Urinary bladder (tissue), 4 donors: ENCODE data around the gene RNASE8. TPM values are rescaled to one million over a fixed set of nuclear protein-coding genes. Genes with fewer than 3 reads are reported as not detected.
"Not testable (repeated sequence)": the region's sequence is repeated elsewhere in the genome, so short reads cannot be mapped to it uniquely, and the experiment has no call there.

Experiments
- DNase-seq: peaks from one replicate; pipeline ENCODE4 v3.0.0-alpha.2; 2015; ENCODE audit errors: extremely low spot score
- H3K27ac ChIP-seq: one replicate; pipeline ENCODE4 v1.5.1; 2013; ENCODE audit warnings: low read depth, mild to moderate bottlenecking, moderate library complexity
- H3K36me3 ChIP-seq: one replicate; pipeline ENCODE4 v1.6.1; 2013; ENCODE audit warnings: mild to moderate bottlenecking, moderate library complexity; ENCODE audit not compliant: insufficient read depth
- H3K4me1 ChIP-seq: one replicate; pipeline ENCODE4 v1.6.1; 2013; ENCODE audit warnings: mild to moderate bottlenecking, moderate library complexity; ENCODE audit not compliant: insufficient read depth
- H3K4me3 ChIP-seq: one replicate; pipeline ENCODE4 v1.5.1; 2013; ENCODE audit warnings: low read depth, low read length
- WGBS: extraction: QIAGEN DNeasy Blood & Tissue Kit; methylation state at CpG from one replicate; pipeline ENCODE4 v1.1.7; 2013; 5-methylcytosine and 5-hydroxymethylcytosine counted together
- polyA plus RNA-seq: library from polyadenylated mRNA; stranded (reverse); fragments of 200-250 nt; gene quantifications from one replicate; pipeline ENCODE4 v1.2.3, GENCODE V29; 2013
- total RNA-seq: library from RNA; depleted of rRNA; stranded (reverse); fragments of >200 nt; gene quantifications from one replicate; pipeline ENCODE4 v1.2.3, GENCODE V29; 2014
- donor health status: healthy with polysubstance abuse.
- donor health status: healthy.

The RNASE8 gene, protein sequence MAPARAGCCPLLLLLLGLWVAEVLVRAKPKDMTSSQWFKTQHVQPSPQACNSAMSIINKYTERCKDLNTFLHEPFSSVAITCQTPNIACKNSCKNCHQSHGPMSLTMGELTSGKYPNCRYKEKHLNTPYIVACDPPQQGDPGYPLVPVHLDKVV
- not detected for total RNA-seq
- not detected for polyA plus RNA-seq

GRCh38 chr14:21057803-21058675 lies at the start of gene RNASE8:
Gene RNASE8 (plus strand): TSS chr14:21057822. CDS start chr14:21057893, 71 bp downstream.
- Histone ChIP-seq H3K36me3 (no peaks in the 10 kb centered on the region), H3K4me3 (no peak within 1 kb of the TSS), H3K4me1 (no peaks in the 10 kb centered on the region), H3K27ac (no peak within 1 kb of the TSS)
- DNase-seq, result no peak
- 69% methylated on average over 8 of the region's 8 CpGs for WGBS

DNA sequence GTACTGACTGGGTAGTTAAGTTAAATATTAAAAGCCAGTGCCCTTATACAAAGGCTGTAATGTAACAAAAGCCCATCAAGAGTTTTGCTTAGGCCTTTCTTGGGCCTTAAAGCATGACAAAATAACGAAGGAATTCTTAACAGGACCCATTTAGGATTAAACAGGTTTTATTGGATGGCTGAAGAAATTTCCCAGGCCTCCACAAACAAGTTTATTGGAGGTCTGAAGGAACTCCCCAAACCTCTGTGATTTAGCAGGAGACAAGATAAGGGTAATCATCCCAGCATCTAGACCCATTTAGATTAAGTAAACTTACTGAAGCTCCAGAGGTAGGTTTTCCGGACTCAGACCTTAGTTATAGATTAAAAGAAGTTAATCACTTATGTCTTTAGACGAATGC lies 47.9 kb upstream of the RNASE8 start:
- DNase-seq, result not testable (repeated sequence)
- 25% methylated on average over 3 of the region's 3 CpGs for WGBS

DNA sequence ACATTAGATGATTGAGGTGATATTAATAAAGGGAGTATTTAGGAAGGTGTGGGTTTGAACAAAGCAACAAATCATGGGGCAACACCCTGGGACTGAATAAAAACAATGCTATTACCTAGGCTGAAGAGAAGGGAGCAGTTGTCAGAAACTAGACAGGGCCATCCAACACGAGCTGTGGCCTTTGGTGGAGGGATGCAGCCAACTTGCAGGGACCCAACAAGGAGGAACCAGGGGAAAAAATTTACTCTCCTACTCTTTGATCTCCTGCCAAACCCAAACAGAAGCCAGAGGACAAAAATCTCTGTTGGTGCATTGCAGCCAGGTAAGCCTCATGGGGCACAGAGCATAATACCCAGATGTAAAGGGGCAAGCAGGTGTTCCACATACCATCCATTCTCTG lies 46.5 kb upstream of the RNASE8 start:
- Histone ChIP-seq H3K36me3 (no peaks in the 10 kb centered on the region), H3K4me3 (no peak overlapping the region), H3K4me1 (no peaks in the 10 kb centered on the region), H3K27ac (no peak overlapping the region)
- WGBS, result 80% methylated on average over 1 of the region's 1 CpG
- DNase-seq, result no peak

More for the DNA sequence above, 47.9 kb upstream of the RNASE8 start:
- H3K4me1 ChIP-seq, H3K4me3 ChIP-seq, H3K36me3 ChIP-seq, H3K27ac ChIP-seq: not testable (repeated sequence)

DNA sequence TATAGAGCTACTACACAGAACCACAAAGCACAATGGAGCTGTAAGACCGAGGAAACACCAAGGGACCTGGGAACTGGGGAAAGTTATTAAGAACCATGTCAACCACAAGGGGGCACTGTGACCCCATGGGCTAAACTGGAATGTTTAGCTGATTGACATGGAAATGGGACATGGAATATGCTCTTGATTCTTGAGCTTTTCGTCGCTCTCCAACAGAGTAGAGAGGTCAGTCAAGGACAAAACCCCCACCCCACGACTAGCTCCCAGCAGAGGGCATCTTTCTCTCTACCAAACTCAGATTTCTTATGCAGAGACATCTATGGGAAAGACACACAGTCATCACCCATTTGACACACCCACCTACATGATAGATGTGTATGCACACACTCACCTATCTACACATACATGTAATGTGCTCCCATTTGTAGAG lies 42.8 kb upstream of the RNASE8 start:
- 1% methylated on average over 4 of the region's 4 CpGs for WGBS
- Histone ChIP-seq H3K27ac (no peak overlapping the region), H3K4me1 (no peaks in the 10 kb centered on the region), H3K36me3 (peaks cover 3% of the 10 kb centered on the region), H3K4me3 (no peak overlapping the region)
- DNase-seq, result peak; percentile 84

GRCh38 chr14:21015312-21015711 lies 42.3 kb upstream of the RNASE8 start:
- H3K4me1 ChIP-seq, result no peaks in the 10 kb centered on the region
- DNase-seq, result no peak
- H3K36me3 ChIP-seq, result peaks cover 3% of the 10 kb centered on the region
- H3K4me3 ChIP-seq, result no peak overlapping the region
- H3K27ac ChIP-seq, result no peak overlapping the region
- WGBS, result 74% methylated on average over 6 of the region's 6 CpGs

DNA sequence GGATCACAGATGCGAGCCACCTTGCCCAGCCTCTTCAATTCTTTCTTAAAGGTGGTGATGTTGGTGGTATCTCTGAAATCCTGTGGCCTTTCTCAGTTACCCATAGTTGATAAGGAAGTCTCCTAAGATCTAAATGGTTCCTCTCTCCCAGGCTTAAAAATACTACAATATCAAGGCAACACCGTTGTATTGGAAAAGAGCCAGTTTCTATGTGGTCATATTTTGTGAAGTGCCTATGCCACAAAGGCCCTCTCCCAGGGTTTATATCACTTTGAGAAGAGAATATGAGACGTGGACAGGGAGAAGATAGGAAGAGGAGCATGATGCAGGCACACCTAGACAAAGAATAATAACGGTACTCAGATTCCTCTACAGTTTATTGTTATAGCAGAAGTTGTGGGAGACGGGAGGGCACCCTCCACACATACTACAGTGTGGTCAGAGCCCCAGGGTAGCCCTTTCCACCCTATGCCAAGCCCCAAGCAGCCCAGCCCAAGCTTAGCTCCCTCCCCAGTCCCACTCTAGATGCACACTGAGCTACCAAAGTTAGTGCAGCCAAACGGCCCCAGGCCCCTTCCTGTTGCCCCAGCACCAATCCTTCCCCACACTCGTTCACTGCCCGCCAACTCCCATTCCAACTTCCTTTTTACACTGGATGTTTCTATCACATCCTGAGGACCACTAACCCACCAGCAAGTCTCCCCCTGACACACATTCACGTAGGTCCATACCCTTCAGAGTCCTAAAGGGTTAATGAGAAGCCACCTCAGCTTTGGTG lies 41.0 kb upstream of the RNASE8 start:
- 70% methylated on average over 9 of the region's 9 CpGs for WGBS
- H3K4me3 ChIP-seq, result no peak overlapping the region
- no peaks in the 10 kb centered on the region for H3K4me1 ChIP-seq
- H3K27ac ChIP-seq, result no peak overlapping the region
- DNase-seq, result no peak
- peaks cover 5% of the 10 kb centered on the region for H3K36me3 ChIP-seq

- peaks cover 5% of the 10 kb centered on the region for H3K36me3 ChIP-seq
- no peak overlapping the region for H3K4me3 ChIP-seq
- no peak for DNase-seq
- H3K4me1 ChIP-seq, result no peaks in the 10 kb centered on the region
- WGBS, result 67% methylated on average over 28 of the region's 28 CpGs
- H3K27ac ChIP-seq, result no peak overlapping the region
Measured at GRCh38 chr14:21017528-21018245, 39.9 kb upstream of the RNASE8 start.

DNA sequence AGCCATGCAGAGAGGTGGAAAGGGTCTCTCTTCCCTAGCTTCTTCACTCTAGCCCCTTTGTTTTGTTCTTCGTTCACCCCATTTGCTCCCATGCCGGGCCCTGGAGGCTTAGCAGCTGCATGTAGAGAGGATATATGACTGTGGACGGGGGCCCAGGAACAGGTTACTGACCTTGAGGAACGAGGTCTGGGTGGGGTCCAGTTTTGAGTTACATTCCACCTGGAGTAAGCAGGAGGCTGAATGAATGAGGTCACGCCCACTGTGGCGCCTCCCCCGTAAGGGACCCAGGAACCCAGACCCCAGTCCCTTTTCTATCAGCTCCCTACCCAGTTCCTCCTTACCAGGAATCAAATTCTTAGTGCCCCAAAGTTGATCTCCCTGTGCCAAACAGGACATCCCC lies 39.3 kb upstream of the RNASE8 start:
- DNase-seq, result no peak
- Histone ChIP-seq H3K36me3 (peaks cover 5% of the 10 kb centered on the region), H3K4me3 (no peak overlapping the region), H3K4me1 (no peaks in the 10 kb centered on the region), H3K27ac (no peak overlapping the region)
- 79% methylated on average over 7 of the region's 7 CpGs for WGBS

- no peaks in the 10 kb centered on the region for H3K4me1 ChIP-seq
- no peak overlapping the region for H3K27ac ChIP-seq
- DNase-seq, result no peak
- peaks cover 5% of the 10 kb centered on the region for H3K36me3 ChIP-seq
- WGBS, result 92% methylated on average over 3 of the region's 3 CpGs
- H3K4me3 ChIP-seq, result no peak overlapping the region
Measured at GRCh38 chr14:21018781-21019180, 38.8 kb upstream of the RNASE8 start.

- no peaks in the 10 kb centered on the region for H3K4me1 ChIP-seq
Measured at GRCh38 chr14:21019366-21019765, 38.3 kb upstream of the RNASE8 start.

GRCh38 chr14:21020977-21021545 lies 36.6 kb upstream of the RNASE8 start:
- Histone ChIP-seq H3K4me3 (no peak overlapping the region), H3K4me1 (no peaks in the 10 kb centered on the region), H3K27ac (no peak overlapping the region), H3K36me3 (peaks cover 5% of the 10 kb centered on the region)
- no peak for DNase-seq
- 84% methylated on average over 5 of the region's 5 CpGs for WGBS

More at GRCh38 chr14:21019366-21019765, 38.3 kb upstream of the RNASE8 start:
- no peak for DNase-seq
- Histone ChIP-seq H3K4me3 (no peak overlapping the region), H3K27ac (no peak overlapping the region), H3K36me3 (peaks cover 5% of the 10 kb centered on the region)
- WGBS, result 65% methylated on average over 1 of the region's 1 CpG

DNA sequence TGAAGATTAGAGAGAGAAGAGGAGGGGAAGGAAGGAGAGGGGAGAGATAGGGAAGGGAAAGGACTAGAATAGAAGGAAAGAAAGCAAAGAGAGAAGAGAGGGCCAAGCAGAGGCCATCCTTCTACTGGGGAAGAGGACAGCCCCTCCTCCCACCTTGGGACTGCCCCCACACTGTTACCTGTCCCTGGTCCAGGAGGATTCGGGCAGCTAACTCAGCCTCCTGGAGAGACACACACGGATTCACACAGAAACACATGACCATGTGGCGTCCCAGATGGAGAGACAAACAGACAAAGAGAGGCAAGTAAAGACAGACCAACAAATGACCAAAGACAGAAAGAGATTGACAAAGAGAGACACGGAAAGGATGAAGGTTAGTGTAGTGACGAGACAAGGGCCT lies 34.9 kb upstream of the RNASE8 start:
- no peak for DNase-seq
- Histone ChIP-seq H3K4me1 (no peaks in the 10 kb centered on the region), H3K4me3 (no peak overlapping the region), H3K36me3 (peaks cover 5% of the 10 kb centered on the region), H3K27ac (no peak overlapping the region)
- 80% methylated on average over 5 of the region's 5 CpGs for WGBS

DNA sequence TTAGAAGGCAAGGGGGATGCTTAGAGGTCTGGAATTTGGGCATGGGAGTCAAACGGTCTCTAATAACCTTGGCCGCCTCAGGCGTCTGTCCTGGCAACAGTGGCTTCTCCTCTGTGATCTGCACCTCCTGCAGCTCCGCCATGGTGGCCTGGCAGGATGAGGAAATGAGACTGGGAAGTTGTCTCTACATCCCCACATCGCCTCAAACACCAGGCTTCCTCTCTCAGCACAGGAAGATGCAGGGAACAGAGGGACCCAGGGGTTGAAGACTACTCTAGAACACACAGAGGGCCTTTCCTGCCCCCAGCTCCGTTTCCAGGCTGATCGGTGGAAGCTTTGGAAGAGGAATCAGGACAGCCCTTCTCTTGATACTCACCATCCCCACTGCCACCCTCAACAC lies 34.4 kb upstream of the RNASE8 start:
- peaks cover 3% of the 10 kb centered on the region for H3K36me3 ChIP-seq
- no peak overlapping the region for H3K4me3 ChIP-seq
- no peak overlapping the region for H3K27ac ChIP-seq
- DNase-seq, result no peak
- 53% methylated on average over 7 of the region's 7 CpGs for WGBS
- H3K4me1 ChIP-seq, result no peaks in the 10 kb centered on the region
